Measurements from ENCODE around the gene ATXN7.

DNA sequence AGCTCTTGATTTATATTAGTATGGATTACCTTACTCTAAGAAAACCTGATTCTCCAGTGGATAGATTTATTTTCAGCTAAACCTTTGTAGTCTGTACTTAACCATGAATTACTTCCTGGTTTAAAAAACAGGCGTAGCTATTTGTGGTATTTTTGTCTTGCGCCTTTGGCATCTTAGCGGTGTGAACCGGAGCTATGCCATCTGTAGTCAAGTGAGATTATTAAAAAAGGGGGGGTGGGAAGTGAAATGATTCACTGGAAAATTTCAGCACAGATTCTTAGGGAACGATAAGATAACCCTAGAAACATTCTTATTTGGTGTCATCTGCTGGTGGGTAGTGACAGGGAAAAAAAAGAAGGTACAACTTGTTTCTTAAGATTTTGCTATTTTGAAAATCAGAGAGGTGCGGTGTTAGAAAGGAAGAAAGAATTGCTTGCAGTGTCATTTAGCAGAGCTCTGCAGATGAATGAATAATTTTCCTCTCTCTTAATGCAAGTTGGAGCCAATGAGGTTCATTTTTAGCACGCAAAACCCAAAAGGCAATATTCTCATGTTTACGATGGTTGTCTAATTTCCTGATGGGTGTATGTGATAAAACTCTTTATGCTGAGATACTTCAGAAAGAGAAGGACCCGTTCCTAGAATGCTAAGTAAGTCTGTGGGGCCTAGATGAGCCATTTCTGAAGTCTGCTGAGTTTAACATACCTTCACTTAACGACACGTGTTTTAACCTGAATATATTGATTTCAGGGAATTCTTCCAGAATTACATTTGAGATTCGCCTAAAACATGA, 115.6 kb downstream of the ATXN7 start:
- TF ChIP-seq, protein P1, sequence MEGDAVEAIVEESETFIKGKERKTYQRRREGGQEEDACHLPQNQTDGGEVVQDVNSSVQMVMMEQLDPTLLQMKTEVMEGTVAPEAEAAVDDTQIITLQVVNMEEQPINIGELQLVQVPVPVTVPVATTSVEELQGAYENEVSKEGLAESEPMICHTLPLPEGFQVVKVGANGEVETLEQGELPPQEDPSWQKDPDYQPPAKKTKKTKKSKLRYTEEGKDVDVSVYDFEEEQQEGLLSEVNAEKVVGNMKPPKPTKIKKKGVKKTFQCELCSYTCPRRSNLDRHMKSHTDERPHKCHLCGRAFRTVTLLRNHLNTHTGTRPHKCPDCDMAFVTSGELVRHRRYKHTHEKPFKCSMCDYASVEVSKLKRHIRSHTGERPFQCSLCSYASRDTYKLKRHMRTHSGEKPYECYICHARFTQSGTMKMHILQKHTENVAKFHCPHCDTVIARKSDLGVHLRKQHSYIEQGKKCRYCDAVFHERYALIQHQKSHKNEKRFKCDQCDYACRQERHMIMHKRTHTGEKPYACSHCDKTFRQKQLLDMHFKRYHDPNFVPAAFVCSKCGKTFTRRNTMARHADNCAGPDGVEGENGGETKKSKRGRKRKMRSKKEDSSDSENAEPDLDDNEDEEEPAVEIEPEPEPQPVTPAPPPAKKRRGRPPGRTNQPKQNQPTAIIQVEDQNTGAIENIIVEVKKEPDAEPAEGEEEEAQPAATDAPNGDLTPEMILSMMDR (IDR thresholded peaks at IDR 0.05): no peak
- no peak for TF ChIP-seq POLR2A (IDR thresholded peaks at IDR 0.05; ENCODE audit: low read depth)

All from esophagus muscularis mucosa (tissue), 3 donors.